ENCODE results near the gene TRAPPC12.

The TRAPPC12 gene

DNA sequence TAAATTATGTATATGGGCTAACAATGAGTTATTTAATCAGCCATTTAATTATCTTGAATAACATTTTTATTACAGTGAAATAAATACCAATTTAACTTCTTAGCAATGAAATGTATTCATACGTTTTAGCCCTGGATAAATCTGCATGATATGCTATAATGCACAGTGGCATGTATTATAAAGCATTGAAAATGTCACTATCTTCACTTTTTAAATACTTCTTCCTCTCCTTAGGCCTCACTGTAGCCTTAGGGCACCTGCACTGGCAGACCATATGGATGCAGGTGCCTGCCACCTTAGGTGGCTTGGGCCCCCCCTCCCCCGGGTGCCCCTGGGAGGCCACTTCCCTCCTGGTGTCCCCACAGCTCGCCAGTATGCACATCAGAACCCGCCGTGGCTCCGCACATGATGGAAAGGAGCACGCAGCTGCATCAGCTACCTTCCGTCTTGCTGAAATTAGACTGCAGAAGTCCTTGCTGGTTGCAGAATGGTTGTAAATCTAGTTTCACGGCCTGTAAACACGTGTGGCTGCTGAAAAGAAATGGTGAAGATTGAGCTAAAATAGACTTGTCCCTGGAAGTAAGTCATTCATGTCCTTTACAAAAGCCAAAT lies 83.1 kb downstream of the TRAPPC12 start:
- Histone ChIP-seq H3K36me3 (ENCODE audit: control insufficient read depth, insufficient read depth, low read length) (peaks cover 19% of the 10 kb centered on the region), H3K27me3 (ENCODE audit: control insufficient read depth, insufficient read depth, low read length) (no peaks in the 10 kb centered on the region), H3K4me3 (ENCODE audit: low read depth, low read length) (no peak overlapping the region), H3K9ac (ENCODE audit: low read length) (no peak overlapping the region), H3K9me3 (ENCODE audit: control insufficient read depth, insufficient read depth, low read depth, low read length) (no peaks in the 10 kb centered on the region), H3K27ac (ENCODE audit: low read depth, low read length) (no peak overlapping the region), H3K4me1 (ENCODE audit: control insufficient read depth, insufficient read depth, low read length) (peaks cover 5% of the 10 kb centered on the region; the same call in 1 of the 2 replicates)

DNA sequence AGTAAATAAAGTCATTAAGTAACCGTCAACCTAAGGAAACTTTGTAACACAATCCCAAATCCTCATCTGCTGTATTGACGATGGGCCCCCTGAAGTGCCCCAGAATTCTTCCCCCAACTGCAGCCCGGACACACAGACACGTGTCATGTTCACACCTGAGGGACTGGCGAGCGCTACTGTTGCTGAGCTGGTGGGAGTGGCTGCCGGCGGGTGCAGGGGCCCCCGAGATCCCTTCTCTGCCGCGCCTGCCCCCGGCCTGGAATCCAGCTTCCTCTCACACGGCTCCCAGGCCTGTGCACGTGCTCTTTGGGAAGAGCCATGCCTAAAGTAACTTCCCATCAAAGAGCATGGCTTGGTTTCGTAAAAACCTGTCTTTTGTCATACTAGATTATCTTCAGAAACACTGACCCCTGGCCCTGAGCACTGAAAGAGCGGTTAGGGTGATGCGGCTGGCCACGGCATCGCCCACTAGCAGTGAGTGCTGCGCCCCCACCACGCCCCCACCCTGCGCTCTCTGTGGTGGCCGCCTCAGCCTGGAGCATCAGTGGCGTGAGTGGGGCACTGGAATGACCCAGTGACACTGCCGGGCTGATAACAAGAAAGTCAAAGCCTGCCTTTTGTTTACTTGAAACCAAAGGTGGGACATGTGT lies 83.8 kb downstream of the TRAPPC12 start:
- H3K9ac ChIP-seq (ENCODE audit: low read length) = no peak overlapping the region
- H3K27ac ChIP-seq (ENCODE audit: low read depth, low read length) = no peak overlapping the region

DNA sequence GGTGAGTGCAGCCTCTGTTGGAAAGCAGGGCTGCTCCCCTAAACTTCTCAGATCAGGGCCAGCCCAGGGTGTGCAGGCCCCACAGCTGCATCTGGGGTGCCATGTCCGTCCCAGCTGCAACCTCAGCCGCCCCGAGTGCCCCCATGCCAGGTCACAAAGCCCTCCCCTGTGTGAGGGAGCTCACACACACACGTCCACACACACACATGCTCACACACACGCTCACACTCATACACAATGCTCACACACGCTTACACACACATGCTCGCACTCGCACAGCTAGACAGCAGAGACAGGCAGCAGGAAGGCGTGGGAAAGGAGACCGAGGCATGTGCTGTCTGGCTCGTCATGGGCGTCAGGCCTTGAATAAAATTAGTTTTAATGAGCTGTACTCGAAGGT lies 84.5 kb downstream of the TRAPPC12 start:
- no peaks in the 10 kb centered on the region for H3K9me3 ChIP-seq (ENCODE audit: control insufficient read depth, insufficient read depth, low read depth, low read length)
- H3K27ac ChIP-seq (ENCODE audit: low read depth, low read length) = no peak overlapping the region
- no peak overlapping the region for H3K9ac ChIP-seq (ENCODE audit: low read length)
- H3K4me3 ChIP-seq (ENCODE audit: low read depth, low read length) = no peak overlapping the region
- peaks cover 5% of the 10 kb centered on the region; the same call in 1 of the 2 replicates for H3K4me1 ChIP-seq (ENCODE audit: control insufficient read depth, insufficient read depth, low read length)
- H3K36me3 ChIP-seq (ENCODE audit: control insufficient read depth, insufficient read depth, low read length) = peaks cover 18% of the 10 kb centered on the region
- no peaks in the 10 kb centered on the region for H3K27me3 ChIP-seq (ENCODE audit: control insufficient read depth, insufficient read depth, low read length)

More for the DNA sequence above, 83.8 kb downstream of the TRAPPC12 start:
- H3K4me1 ChIP-seq (ENCODE audit: control insufficient read depth, insufficient read depth, low read length) = peaks cover 5% of the 10 kb centered on the region; the same call in 1 of the 2 replicates
- no peaks in the 10 kb centered on the region for H3K27me3 ChIP-seq (ENCODE audit: control insufficient read depth, insufficient read depth, low read length)
- peaks cover 19% of the 10 kb centered on the region for H3K36me3 ChIP-seq (ENCODE audit: control insufficient read depth, insufficient read depth, low read length)
- no peaks in the 10 kb centered on the region for H3K9me3 ChIP-seq (ENCODE audit: control insufficient read depth, insufficient read depth, low read depth, low read length)
- H3K4me3 ChIP-seq (ENCODE audit: low read depth, low read length) = no peak overlapping the region

DNA sequence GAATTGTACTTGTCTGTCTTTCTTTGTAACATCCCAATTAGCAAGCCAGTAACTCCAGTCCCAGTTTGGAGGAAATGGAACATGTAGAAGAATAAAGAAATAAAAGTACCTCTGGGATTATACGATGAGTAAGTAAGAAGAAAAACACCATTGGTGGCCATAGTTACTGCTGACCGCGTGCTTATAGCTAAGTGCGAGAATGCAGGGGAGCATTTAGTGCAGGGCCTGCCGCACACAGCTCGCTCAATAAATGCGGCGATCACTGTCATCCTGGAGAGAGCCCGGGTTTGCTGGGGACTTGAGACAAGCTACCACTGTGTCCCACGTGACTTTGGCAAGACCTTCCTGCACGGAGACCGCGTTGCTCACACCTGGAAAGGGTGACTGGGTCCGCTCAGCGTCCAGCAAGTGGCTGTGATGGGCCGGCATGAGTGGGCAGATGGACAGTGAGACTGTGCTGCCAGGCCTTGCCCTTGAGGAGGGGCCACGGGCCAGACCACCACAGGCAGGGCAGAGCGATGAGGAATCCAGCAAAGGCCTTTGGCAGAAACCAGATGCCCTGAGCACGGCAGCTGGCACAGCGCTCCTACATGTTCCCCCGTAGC lies 85.0 kb downstream of the TRAPPC12 start:
- Histone ChIP-seq H3K27ac (ENCODE audit: low read depth, low read length) (no peak overlapping the region), H3K36me3 (ENCODE audit: control insufficient read depth, insufficient read depth, low read length) (peaks cover 19% of the 10 kb centered on the region), H3K4me1 (ENCODE audit: control insufficient read depth, insufficient read depth, low read length) (peaks cover 5% of the 10 kb centered on the region; the same call in 1 of the 2 replicates), H3K4me3 (ENCODE audit: low read depth, low read length) (no peak overlapping the region), H3K9ac (ENCODE audit: low read length) (no peak overlapping the region), H3K9me3 (ENCODE audit: control insufficient read depth, insufficient read depth, low read depth, low read length) (no peaks in the 10 kb centered on the region), H3K27me3 (ENCODE audit: control insufficient read depth, insufficient read depth, low read length) (no peaks in the 10 kb centered on the region)

DNA sequence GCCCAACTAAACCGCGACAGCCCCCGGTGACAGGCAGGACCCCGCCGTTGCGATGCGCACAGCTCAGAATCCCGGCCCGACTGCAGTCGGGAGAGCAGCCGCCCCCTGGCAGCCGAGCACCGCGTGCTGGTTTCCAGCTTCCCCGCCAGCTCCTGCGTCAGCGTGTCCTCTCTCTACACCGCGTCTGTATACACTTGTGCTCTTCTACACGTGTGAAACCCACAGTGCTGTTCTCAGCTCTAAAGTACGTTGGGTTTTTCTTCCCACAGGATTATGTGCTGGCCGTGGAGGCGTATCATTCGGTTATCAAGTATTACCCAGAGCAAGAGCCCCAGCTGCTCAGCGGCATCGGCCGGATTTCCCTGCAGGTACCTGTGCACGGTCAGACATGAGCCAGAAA lies 85.8 kb downstream of the TRAPPC12 start:
- Histone ChIP-seq H3K9me3 (ENCODE audit: control insufficient read depth, insufficient read depth, low read depth, low read length) (no peaks in the 10 kb centered on the region), H3K36me3 (ENCODE audit: control insufficient read depth, insufficient read depth, low read length) (peaks cover 23% of the 10 kb centered on the region), H3K27me3 (ENCODE audit: control insufficient read depth, insufficient read depth, low read length) (no peaks in the 10 kb centered on the region), H3K4me1 (ENCODE audit: control insufficient read depth, insufficient read depth, low read length) (peaks cover 5% of the 10 kb centered on the region; the same call in 1 of the 2 replicates), H3K9ac (ENCODE audit: low read length) (no peak overlapping the region), H3K4me3 (ENCODE audit: low read depth, low read length) (no peak overlapping the region), H3K27ac (ENCODE audit: low read depth, low read length) (no peak overlapping the region)

DNA sequence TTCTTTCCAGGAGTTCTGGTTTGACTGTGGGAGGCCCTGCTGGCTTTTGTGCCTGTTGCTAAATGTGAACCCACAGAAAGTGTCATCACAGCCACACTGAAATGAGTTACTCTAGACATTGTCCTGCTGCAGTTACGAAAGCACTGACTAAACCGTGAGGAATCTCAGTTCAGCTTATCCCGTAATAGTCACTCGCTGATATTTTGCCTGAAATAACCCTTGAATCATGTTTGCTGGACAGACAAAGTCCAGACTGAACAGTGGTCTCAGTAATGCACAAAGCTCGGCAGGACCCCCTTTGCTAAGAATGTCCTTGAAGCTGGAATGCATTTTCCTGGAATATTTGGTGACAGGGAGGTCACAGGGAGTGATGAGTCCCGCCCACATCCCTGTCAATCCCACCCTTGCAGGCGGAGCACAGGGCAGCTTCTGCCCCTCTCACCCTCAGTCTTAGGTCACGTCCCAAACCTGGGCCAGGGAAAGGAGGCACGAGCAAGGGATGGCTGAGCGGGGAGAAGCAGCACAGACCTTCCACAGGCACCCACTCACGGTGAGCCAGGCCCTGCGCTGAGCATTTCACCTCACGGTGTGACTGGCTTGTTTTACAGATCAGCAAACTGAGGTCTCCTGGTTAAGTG lies 86.5 kb downstream of the TRAPPC12 start:
- peaks cover 5% of the 10 kb centered on the region; the same call in 1 of the 2 replicates for H3K4me1 ChIP-seq (ENCODE audit: control insufficient read depth, insufficient read depth, low read length)
- H3K9me3 ChIP-seq (ENCODE audit: control insufficient read depth, insufficient read depth, low read depth, low read length) = no peaks in the 10 kb centered on the region
- H3K4me3 ChIP-seq (ENCODE audit: low read depth, low read length) = no peak overlapping the region
- peaks cover 25% of the 10 kb centered on the region for H3K36me3 ChIP-seq (ENCODE audit: control insufficient read depth, insufficient read depth, low read length)
- no peaks in the 10 kb centered on the region for H3K27me3 ChIP-seq (ENCODE audit: control insufficient read depth, insufficient read depth, low read length)
- no peak overlapping the region for H3K27ac ChIP-seq (ENCODE audit: low read depth, low read length)
- no peak overlapping the region for H3K9ac ChIP-seq (ENCODE audit: low read length)

DNA sequence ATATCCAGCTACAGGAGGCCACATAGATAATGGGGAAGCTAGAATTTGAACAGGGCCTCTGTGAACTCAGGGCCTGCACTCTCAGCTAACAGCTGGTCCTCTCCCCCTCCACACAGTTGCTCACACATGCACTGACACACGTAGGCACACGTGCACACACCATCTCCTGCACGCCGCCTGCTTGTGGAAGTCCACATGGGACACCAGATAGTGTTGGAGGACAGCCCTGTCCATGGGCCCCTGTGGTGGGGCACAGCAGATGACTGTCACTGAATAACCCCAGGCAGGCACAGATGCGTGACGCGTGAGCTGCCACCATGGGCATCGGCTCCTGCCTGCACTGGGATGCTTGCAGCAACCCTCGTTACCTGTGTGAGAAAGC lies 87.0 kb downstream of the TRAPPC12 start:
- peaks cover 5% of the 10 kb centered on the region; the same call in 1 of the 2 replicates for H3K4me1 ChIP-seq (ENCODE audit: control insufficient read depth, insufficient read depth, low read length)
- H3K27me3 ChIP-seq (ENCODE audit: control insufficient read depth, insufficient read depth, low read length) = no peaks in the 10 kb centered on the region
- no peaks in the 10 kb centered on the region for H3K9me3 ChIP-seq (ENCODE audit: control insufficient read depth, insufficient read depth, low read depth, low read length)
- peaks cover 30% of the 10 kb centered on the region for H3K36me3 ChIP-seq (ENCODE audit: control insufficient read depth, insufficient read depth, low read length)
- H3K4me3 ChIP-seq (ENCODE audit: low read depth, low read length) = no peak overlapping the region
- no peak overlapping the region for H3K27ac ChIP-seq (ENCODE audit: low read depth, low read length)
- H3K9ac ChIP-seq (ENCODE audit: low read length) = no peak overlapping the region

DNA sequence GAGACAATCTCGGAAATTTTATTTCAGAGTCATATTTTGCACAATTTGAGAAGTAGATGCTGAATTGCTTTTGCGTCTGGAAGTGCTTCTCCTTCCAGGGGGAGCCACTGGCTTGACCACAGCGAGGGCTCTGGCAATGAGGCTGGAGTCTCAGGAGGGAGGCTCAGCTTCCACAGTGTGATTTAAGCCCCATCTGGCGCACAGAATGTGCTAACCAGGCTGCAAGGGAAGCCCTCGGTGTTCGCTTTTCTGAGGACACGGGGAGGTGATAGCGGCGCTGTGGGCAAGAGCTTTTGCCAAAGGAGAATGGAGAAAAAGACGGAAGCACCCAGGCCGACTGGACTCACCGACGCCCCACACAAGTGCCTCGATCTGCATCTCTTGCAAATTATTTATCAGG lies 87.5 kb downstream of the TRAPPC12 start:
- no peak overlapping the region for H3K4me3 ChIP-seq (ENCODE audit: low read depth, low read length)
- H3K27ac ChIP-seq (ENCODE audit: low read depth, low read length) = no peak overlapping the region
- H3K36me3 ChIP-seq (ENCODE audit: control insufficient read depth, insufficient read depth, low read length) = peaks cover 33% of the 10 kb centered on the region
- H3K9me3 ChIP-seq (ENCODE audit: control insufficient read depth, insufficient read depth, low read depth, low read length) = no peaks in the 10 kb centered on the region
- H3K4me1 ChIP-seq (ENCODE audit: control insufficient read depth, insufficient read depth, low read length) = peaks cover 2% of the 10 kb centered on the region; the same call in 1 of the 2 replicates
- no peak overlapping the region for H3K9ac ChIP-seq (ENCODE audit: low read length)
- H3K27me3 ChIP-seq (ENCODE audit: control insufficient read depth, insufficient read depth, low read length) = no peaks in the 10 kb centered on the region

DNA sequence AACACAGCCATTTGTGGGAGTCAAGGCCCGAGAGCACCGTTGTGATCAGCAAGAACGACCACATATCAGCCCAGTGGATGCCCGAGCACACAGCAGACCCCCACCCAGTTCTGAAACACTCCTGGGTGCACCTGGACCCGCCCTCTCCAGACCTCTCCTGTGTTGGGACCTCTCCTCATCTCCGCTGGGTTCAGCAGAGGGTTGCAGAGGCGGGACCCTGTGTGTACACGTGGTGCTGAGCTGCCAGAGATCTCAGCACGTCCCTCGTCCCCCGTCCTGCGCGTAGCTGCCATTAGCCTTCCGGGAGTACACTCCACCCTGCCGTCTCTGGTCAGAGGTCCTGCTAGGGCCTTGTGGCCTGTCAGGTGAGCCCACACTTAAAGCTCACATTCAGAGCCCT lies 88.2 kb downstream of the TRAPPC12 start:
- Histone ChIP-seq H3K4me3 (ENCODE audit: low read depth, low read length) (no peak overlapping the region), H3K27ac (ENCODE audit: low read depth, low read length) (no peak overlapping the region), H3K9me3 (ENCODE audit: control insufficient read depth, insufficient read depth, low read depth, low read length) (no peaks in the 10 kb centered on the region)

DNA sequence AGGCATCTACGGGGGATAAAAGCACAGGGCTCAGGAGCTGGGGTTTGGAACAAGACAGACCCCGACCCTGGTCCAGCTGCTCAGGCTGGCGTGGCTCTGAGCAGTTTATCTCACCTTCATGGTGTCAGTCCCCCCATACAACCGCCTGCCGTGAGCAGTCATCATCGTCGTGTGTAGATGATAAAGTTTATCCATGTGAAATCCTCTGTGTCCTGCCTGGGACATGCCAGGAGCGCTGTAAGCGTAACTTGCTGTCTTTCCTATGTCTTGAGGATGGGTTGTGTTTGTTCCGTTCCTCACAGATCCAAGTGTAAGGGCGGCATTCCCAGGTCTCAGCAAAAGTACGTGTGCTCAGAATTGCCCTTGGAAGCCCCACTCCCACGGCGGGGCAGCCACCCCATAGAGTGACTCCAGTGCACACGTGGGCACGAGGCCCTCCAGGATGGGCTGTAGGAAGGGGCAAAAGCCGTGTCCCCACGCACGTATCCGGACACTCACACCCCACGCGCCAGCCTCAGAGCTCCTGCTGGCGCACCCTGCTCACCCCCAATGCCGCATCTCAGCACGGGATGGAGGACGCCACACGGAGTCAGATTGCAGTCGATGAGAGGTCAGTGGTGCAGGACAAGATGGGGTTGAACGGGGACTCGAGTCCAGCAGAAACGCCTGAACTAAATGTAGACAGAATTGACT lies 88.9 kb downstream of the TRAPPC12 start:
- Histone ChIP-seq H3K4me3 (ENCODE audit: low read depth, low read length) (no peak overlapping the region), H3K27ac (ENCODE audit: low read depth, low read length) (no peak overlapping the region), H3K9me3 (ENCODE audit: control insufficient read depth, insufficient read depth, low read depth, low read length) (no peaks in the 10 kb centered on the region), H3K27me3 (ENCODE audit: control insufficient read depth, insufficient read depth, low read length) (no peaks in the 10 kb centered on the region), H3K36me3 (ENCODE audit: control insufficient read depth, insufficient read depth, low read length) (peaks cover 41% of the 10 kb centered on the region), H3K4me1 (ENCODE audit: control insufficient read depth, insufficient read depth, low read length) (peaks cover 4% of the 10 kb centered on the region; the same call in 1 of the 2 replicates), H3K9ac (ENCODE audit: low read length) (no peak overlapping the region)

More for the DNA sequence above, 88.2 kb downstream of the TRAPPC12 start:
- Histone ChIP-seq H3K4me1 (ENCODE audit: control insufficient read depth, insufficient read depth, low read length) (peaks cover under 1% of the 10 kb centered on the region; the same call in 1 of the 2 replicates), H3K36me3 (ENCODE audit: control insufficient read depth, insufficient read depth, low read length) (peaks cover 40% of the 10 kb centered on the region), H3K9ac (ENCODE audit: low read length) (no peak overlapping the region), H3K27me3 (ENCODE audit: control insufficient read depth, insufficient read depth, low read length) (no peaks in the 10 kb centered on the region)
